A204.1 (cell line): ENCODE results near the gene DNAJC21.
A peak's percentile ranks its signal among the peaks of the same experiment; 100 is the strongest.

Experiments
- FAIRE-seq: peaks from 2 replicates; lab custom pipeline; 2012; peaks lifted over from hg19 to GRCh38; lab: Jason Lieb, UNC

The DNAJC21 gene

GRCh38 chr5:34982823-34983222 lies 53.5 kb downstream of the DNAJC21 start:
- no peak for FAIRE-seq

- no peak for FAIRE-seq
Observed at GRCh38 chr5:34986965-34987364, 57.6 kb downstream of the DNAJC21 start.

DNA sequence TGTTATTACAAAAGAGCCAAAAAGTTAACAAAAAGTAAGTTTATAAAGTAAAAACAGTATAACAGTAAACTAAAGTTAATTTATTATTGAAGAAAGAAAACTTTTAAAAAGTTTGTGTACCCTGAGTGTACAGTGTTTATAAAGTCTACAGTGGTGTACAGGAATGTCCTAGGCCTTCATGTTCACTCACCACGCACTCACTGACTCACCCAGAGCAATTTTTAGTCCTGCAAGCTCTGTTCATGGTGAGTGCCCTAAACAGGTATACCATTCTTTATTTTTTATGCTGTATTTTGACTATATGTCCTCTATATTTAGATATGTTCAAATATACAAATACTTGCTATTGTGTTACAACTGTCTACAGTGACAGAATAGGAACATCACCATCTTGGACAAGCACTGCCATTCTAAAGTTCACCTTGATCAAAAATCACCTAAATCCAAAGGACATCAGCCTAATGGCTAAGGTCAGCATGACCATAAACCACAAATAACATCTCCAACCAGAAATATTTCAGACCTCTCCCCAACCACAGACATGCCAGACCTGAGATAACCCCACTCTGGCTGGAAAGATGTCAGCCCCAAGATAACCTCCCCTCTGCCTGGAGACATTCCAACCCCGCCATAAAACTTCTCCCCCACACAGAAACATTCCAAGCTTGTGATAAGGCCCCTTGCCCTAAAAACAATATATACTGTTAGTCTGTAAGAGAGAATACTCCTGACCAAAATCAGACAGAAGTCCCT lies 62.3 kb downstream of the DNAJC21 start:
- FAIRE-seq: no peak

GRCh38 chr5:34993951-34994350 lies 64.6 kb downstream of the DNAJC21 start:
- FAIRE-seq: no peak

GRCh38 chr5:34996261-34996660 lies 66.9 kb downstream of the DNAJC21 start:
- FAIRE-seq: no peak

GRCh38 chr5:34998058-34998789 lies 68.9 kb downstream of the DNAJC21 start:
- no peak for FAIRE-seq

- FAIRE-seq: no peak
Observed at GRCh38 chr5:35001842-35002241, 72.5 kb downstream of the DNAJC21 start.

DNA sequence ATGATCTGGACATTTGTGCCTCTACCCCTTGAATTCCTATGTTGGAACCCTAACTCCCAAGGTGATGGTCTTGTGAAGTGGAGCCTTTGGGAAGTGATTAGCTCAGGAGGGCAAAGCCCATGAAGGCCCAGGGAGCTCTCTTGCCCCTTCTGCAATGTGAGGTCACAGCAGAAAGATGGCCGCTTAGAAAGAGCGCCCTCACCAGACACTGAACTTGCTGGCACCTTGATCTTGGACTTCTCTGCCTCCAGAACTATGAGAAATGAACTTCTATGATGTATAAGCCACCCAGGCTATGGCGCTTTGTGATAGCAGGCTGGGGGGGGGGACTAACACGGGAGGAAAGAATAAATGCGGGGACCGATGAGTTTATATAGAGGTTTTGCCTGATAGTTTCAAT lies 73.1 kb downstream of the DNAJC21 start:
- no peak for FAIRE-seq

DNA sequence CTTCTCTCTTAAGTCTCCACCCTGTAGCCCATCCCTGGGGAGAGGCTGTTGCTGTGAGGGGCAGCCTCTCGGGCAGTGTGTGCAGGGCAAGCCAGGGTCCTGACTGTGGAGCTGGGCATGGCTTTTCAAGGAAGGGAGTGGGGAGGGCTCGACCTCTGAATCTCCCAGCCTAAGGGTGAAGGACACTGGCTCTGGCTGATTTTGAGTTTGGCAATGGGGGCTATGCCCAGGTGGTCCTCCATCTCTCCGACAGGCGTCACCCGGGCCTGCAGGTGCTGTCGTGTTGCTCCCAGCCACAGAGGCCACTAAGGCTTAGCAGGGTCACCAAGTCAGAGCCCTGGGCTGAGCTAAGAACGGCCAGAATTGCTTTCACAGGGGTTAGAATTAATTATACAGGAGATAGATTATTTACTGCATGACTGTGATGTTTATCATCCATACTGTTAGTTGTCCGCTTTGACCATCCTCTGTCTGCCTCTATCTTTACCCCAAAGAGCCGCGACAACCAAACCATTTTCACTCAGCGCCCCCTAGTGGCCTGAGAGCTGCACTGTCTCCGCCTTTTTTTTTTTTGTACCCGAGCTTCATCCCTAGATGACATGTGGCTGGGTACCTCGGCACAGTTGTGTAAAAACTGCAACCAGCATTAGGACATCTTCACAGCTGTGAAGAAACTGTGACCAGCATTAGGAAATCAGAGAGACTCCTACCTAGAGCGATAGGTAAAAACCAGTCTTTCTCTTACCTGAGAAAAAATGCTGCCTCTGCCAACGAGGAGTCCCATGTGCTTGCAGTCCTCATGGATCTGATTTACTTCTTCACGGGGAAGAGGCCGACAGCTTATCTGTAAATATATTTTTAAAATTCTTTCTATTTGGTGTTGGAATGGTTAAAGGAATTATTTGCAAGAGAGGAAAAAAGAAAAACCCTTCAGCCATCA lies 73.9 kb downstream of the DNAJC21 start:
- FAIRE-seq: peak; percentile 79

DNA sequence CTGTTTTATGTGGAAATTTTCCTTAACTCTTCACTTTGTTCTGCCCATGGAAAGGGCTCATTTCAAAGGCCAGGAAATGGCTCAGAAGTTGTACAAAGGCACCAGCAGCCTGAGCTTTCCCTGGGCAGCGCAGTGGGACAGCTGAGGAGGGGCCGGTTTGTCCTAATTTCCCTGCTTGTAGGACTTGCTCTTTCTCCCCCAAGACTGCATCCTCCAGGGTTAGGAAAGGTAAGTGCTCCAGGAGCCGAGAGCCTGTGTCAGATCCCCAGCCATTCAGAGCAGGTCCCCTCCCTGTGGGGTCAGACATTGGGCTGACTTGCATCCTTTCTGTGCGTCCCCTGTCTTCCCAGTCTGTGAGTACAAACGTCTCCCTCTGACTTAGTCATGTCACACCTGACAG lies 74.8 kb downstream of the DNAJC21 start:
- no peak for FAIRE-seq

DNA sequence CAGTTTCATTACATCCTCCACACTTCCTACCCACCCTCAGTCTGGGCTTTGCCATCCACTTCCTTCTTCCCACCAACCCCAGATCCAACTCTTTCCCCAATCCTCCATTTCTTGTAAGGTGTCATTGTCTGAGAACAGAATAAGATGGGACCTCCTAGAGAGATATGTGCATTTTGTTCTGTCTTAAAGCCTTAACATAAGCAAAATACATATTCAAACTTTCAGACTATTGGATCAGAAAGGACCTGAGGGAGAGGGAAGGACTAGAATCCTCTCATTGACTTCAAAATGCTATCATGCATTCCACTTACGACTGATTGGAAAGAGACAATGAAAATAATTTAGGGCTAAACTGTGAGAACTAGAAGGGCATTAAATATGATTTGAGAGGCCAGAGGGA lies 75.4 kb downstream of the DNAJC21 start:
- FAIRE-seq: no peak
